ENCODE results near the gene DISC1. TPM values are rescaled to one million over a fixed set of nuclear protein-coding genes. Genes with fewer than 3 reads are reported as not detected.

Gene DISC1
- total RNA-seq, 1 donor from 2014 or later: 3.5 TPM

DNA sequence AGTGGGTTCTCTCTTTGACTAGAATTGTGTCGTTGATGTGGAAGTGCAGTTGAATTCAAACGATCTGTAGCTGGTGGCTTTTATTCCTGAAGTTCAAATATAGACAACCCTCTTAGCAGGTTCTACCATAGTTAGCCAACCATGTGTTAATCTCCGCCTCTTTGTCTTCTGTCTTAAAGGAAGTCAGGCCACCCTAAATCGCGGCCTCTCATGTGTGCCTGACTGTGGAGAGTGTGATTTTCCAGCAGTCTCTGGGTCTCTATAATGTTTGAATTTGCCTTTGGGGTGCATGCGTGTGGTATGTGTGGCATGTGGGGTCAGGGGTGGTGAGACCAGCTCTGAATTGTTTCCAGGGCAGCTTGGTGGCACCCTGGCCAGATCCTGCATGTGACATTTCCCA lies 244.9 kb downstream of the DISC1 start:
- H3K27ac ChIP-seq (replicated peaks): no peak overlapping the region
- H3K4me3 ChIP-seq: no peak overlapping the region
- peaks cover 8% of the 10 kb centered on the region for H3K36me3 ChIP-seq
- intact Hi-C loops (cut with micrococcal nuclease): no loop called here
- H3K27me3 ChIP-seq (ENCODE audit: low read depth): no peaks in the 10 kb centered on the region
- peaks cover 11% of the 10 kb centered on the region for H3K9me3 ChIP-seq (replicated peaks)
- no peak for TF ChIP-seq CTCF (IDR thresholded peaks at IDR 0.05; ENCODE audit: borderline replicate concordance)
- DNase-seq: no peak
- H3K4me1 ChIP-seq: peaks cover 18% of the 10 kb centered on the region

DNA sequence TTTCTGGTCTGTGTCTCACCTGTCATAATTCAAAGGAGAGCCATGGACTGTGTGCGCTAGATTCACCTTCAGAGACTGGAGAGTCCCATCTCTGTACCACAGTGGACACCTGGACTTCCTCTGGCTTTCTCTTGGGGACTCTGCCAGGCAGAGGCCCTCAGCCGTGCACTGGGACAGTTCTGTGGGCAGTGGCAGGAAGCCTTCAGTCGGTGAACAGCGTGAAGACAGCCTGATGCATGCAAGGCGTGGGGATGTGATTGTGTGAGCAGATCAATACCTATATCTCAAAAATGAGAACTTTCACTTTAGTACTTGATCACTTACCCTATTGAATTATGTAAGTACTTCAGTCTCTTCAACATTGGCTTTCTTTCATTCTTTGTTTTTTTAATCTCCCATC lies 245.3 kb downstream of the DISC1 start:
- H3K4me3 ChIP-seq: no peak overlapping the region
- H3K27ac ChIP-seq (replicated peaks): no peak overlapping the region
- no peak for TF ChIP-seq CTCF (IDR thresholded peaks at IDR 0.05; ENCODE audit: borderline replicate concordance)
- H3K27me3 ChIP-seq (ENCODE audit: low read depth): no peaks in the 10 kb centered on the region
- DNase-seq: no peak
- peaks cover 9% of the 10 kb centered on the region for H3K36me3 ChIP-seq
- H3K9me3 ChIP-seq (replicated peaks): peaks cover 12% of the 10 kb centered on the region
- intact Hi-C loops (cut with micrococcal nuclease): no loop called here
- H3K4me1 ChIP-seq: peaks cover 14% of the 10 kb centered on the region

GRCh38 chr1:231872461-231872910 lies 245.9 kb downstream of the DISC1 start:
- Histone ChIP-seq H3K27me3 (ENCODE audit: low read depth) (no peaks in the 10 kb centered on the region), H3K4me3 (no peak overlapping the region), H3K27ac (replicated peaks) (no peak overlapping the region), H3K4me1 (peaks cover 8% of the 10 kb centered on the region), H3K36me3 (peaks cover 9% of the 10 kb centered on the region), H3K9me3 (replicated peaks) (peaks cover 12% of the 10 kb centered on the region)
- intact Hi-C loops (cut with micrococcal nuclease): no loop called here
- no peak for DNase-seq
- TF ChIP-seq CTCF (IDR thresholded peaks at IDR 0.05; ENCODE audit: borderline replicate concordance): no peak

- no peak overlapping the region for H3K27ac ChIP-seq (replicated peaks)
- intact Hi-C loops (cut with micrococcal nuclease): no loop called here
- peaks cover 12% of the 10 kb centered on the region for H3K9me3 ChIP-seq (replicated peaks)
- H3K36me3 ChIP-seq: peaks cover 9% of the 10 kb centered on the region
- TF ChIP-seq CTCF (IDR thresholded peaks at IDR 0.05; ENCODE audit: borderline replicate concordance): no peak
- H3K27me3 ChIP-seq (ENCODE audit: low read depth): no peaks in the 10 kb centered on the region
- DNase-seq: no peak
- no peaks in the 10 kb centered on the region for H3K4me1 ChIP-seq
- H3K4me3 ChIP-seq: no peak overlapping the region
Observed at GRCh38 chr1:231878737-231879136, 252.1 kb downstream of the DISC1 start.

- H3K9me3 ChIP-seq (replicated peaks): peaks cover 12% of the 10 kb centered on the region
- H3K4me3 ChIP-seq: no peak overlapping the region
- no peaks in the 10 kb centered on the region for H3K27me3 ChIP-seq (ENCODE audit: low read depth)
- no peak overlapping the region for H3K27ac ChIP-seq (replicated peaks)
- intact Hi-C loops (cut with micrococcal nuclease): no loop called here
- H3K36me3 ChIP-seq: peaks cover 9% of the 10 kb centered on the region
- no peaks in the 10 kb centered on the region for H3K4me1 ChIP-seq
- no peak for TF ChIP-seq CTCF (IDR thresholded peaks at IDR 0.05; ENCODE audit: borderline replicate concordance)
- no peak for DNase-seq
Observed at GRCh38 chr1:231879296-231879695, 252.7 kb downstream of the DISC1 start.

DNA sequence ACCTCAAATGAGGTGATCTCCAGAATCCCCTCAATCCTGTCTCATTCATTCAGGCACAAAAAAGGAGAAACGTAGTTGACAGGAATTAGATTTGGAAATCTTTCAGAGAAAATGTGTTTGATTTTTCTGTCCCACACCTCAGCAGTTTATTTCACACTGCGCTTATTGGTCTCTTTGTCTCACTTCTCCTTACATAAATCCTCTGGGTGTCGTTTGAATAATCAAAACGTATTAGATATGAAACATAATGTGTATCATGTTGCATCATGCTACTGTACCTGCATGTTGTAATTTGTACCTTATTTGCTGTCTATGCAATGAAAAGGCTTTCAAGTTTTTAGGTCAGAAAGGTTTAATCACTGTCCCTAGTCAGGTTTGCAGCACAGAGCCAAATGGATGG lies 255.7 kb downstream of the DISC1 start:
- Histone ChIP-seq H3K36me3 (no peaks in the 10 kb centered on the region), H3K27me3 (ENCODE audit: low read depth) (no peaks in the 10 kb centered on the region), H3K4me3 (no peak overlapping the region), H3K27ac (replicated peaks) (no peak overlapping the region), H3K4me1 (peaks cover 7% of the 10 kb centered on the region), H3K9me3 (replicated peaks) (no peaks in the 10 kb centered on the region)
- DNase-seq: no peak
- intact Hi-C loops (cut with micrococcal nuclease): no loop called here
- no peak for TF ChIP-seq CTCF (IDR thresholded peaks at IDR 0.05; ENCODE audit: borderline replicate concordance)
